K562 (cell line): ENCODE results near the gene TRIM43.
"Not testable (repeated sequence)": the region's sequence is repeated elsewhere in the genome, so short reads cannot be mapped to it uniquely, and the experiment has no call there.

ENCODE experiments used
- CTCF ChIP-seq, 3 experiments: IDR thresholded peaks in 2 of 3; conservative IDR thresholded peaks in 1 of 3; 2 replicates each; pipeline ENCODE4 v1.5.1; 2011 to 2012; ENCODE audit warnings: low read length in 3 of 3, mild to moderate bottlenecking in 3 of 3, control low read depth in 2 of 3, improper control_type of control experiment in 1 of 3, inconsistent platforms in 1 of 3, low read depth in 1 of 3, mixed read lengths in 1 of 3, moderate library complexity in 1 of 3; ENCODE audit not compliant: insufficient read depth in 2 of 3
- EP300 ChIP-seq: IDR thresholded peaks from 2 replicates; pipeline ENCODE4 v1.6.1; 2012; ENCODE audit warnings: low read length, improper control_type of control experiment
- EZH2 ChIP-seq: IDR thresholded peaks from 2 replicates; pipeline ENCODE4 v1.6.1; 2012; ENCODE audit warnings: low read depth, mild to moderate bottlenecking, inconsistent platforms, low read length, borderline replicate concordance
- POLR2AphosphoS5 ChIP-seq: IDR thresholded peaks from 2 replicates; pipeline ENCODE4 v1.6.1; 2011; ENCODE audit warnings: mild to moderate bottlenecking, low read depth, low read length, moderate library complexity; ENCODE audit not compliant: control insufficient read depth, insufficient read depth
- RAD51 ChIP-seq: fragments of 450-650 bp; IDR thresholded peaks from 2 replicates; pipeline ENCODE4 v1.7.1; 2016; ENCODE audit warnings: low read depth, mild to moderate bottlenecking, borderline replicate concordance
- RFX7 ChIP-seq: fragments of 250-450 bp; sonication (Bioruptor Pico); IDR thresholded peaks from 2 replicates; pipeline ENCODE4 v1.5.1; 2021; ENCODE audit warnings: mild to moderate bottlenecking
- ZNF232 ChIP-seq: sonication (generic); formaldehyde crosslinking; IDR thresholded peaks from 2 replicates; pipeline ENCODE4 v1.8.0; 2022; ENCODE audit warnings: mild to moderate bottlenecking, missing genetic modification reagents

DNA sequence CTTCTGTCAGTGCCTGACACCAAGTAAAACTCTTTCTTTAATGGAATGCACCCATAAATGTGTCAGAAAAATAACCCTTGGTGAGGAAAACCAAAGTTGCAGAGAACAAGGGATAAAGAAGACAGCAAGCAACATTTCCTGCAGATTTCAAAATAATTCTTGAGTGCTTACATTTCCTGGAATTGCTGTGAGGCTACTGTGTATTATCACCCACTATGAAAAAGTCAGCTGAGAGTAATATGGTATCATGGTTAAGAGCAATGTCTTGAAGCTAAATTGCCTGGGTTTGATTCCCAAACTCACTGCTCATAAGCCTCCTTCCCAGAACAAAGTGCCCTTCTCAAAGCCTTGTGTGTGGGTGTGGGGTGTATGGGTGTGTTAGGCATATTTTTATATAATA lies 10.3 kb downstream of the TRIM43 start:
- TF ChIP-seq RAD51; ZNF232 (CRISPR knock-in tag); POLR2AphosphoS5; EP300; RFX7 (CRISPR knock-in tag); CTCF (IDR thresholded peaks at IDR 0.05 in 2 of 3, conservative IDR thresholded peaks at IDR 0.05 in 1 of 3; ENCODE audit: insufficient read depth in 2 of 3, low read depth in 1 of 3, low read length in 3 of 3); EZH2: not testable (repeated sequence)
